Mesendoderm (in vitro differentiated cells): Measurements from ENCODE around the gene HCRT.

Experiments
- DNase-seq: peaks from one replicate; pipeline ENCODE4 v3.0.0; 2013
- H2AK5ac ChIP-seq: 2 replicates; pipeline ENCODE4 v1.6.1; 2013; ENCODE audit warnings: low read length, inconsistent platforms
- H2BK120ac ChIP-seq: 2 replicates; pipeline ENCODE4 v1.6.1; 2013; ENCODE audit warnings: low read depth, mild to moderate bottlenecking, low read length, moderate library complexity, mixed read lengths
- H2BK15ac ChIP-seq: replicated peaks from 2 replicates; pipeline ENCODE4 v1.6.1; 2013; ENCODE audit warnings: low read depth, mild to moderate bottlenecking, moderate library complexity
- H2BK5ac ChIP-seq: 2 replicates; pipeline ENCODE4 v1.6.1; 2013; ENCODE audit warnings: low read length, inconsistent platforms
- H3K18ac ChIP-seq: 2 replicates; pipeline ENCODE4 v1.6.1; 2013; ENCODE audit warnings: mild to moderate bottlenecking, low read length, mixed read lengths
- H3K23ac ChIP-seq: one replicate; pipeline ENCODE4 v1.6.1; 2013; ENCODE audit warnings: low read length
- H3K27ac ChIP-seq: 2 replicates; pipeline ENCODE4 v1.5.1; 2013; ENCODE audit warnings: low read depth, mild to moderate bottlenecking, inconsistent platforms, low read length, moderate library complexity
- H3K27me3 ChIP-seq: 2 replicates; pipeline ENCODE4 v1.6.1; 2013; ENCODE audit warnings: low read length, control low read depth, mild to moderate bottlenecking, inconsistent platforms; ENCODE audit not compliant: insufficient read depth, poor library complexity
- H3K36me3 ChIP-seq: 2 replicates; pipeline ENCODE4 v1.6.1; 2013; ENCODE audit warnings: low read length, inconsistent platforms; ENCODE audit not compliant: control insufficient read depth, insufficient read depth
- H3K4ac ChIP-seq: one replicate; pipeline ENCODE4 v1.6.1; 2013; ENCODE audit warnings: low read depth, mild to moderate bottlenecking, low read length, moderate library complexity
- H3K4me1 ChIP-seq: 2 replicates; pipeline ENCODE4 v1.6.1; 2013; ENCODE audit warnings: low read depth, low read length, inconsistent platforms; ENCODE audit not compliant: control insufficient read depth
- H3K4me2 ChIP-seq: 2 replicates; pipeline ENCODE4 v1.6.1; 2013; ENCODE audit warnings: low read length
- H3K4me3 ChIP-seq: 2 replicates; pipeline ENCODE4 v1.5.1; 2013; ENCODE audit warnings: mild to moderate bottlenecking, low read length
- H3K56ac ChIP-seq: one replicate; pipeline ENCODE4 v1.6.1; 2013; ENCODE audit warnings: low read length
- H3K79me1 ChIP-seq: 2 replicates; pipeline ENCODE4 v1.6.1; 2013; ENCODE audit warnings: low read length, inconsistent platforms
- H3K79me2 ChIP-seq: 2 replicates; pipeline ENCODE4 v1.6.1; 2013; ENCODE audit warnings: mild to moderate bottlenecking, low read length; ENCODE audit not compliant: control insufficient read depth, insufficient read depth
- H3K9ac ChIP-seq: 2 replicates; pipeline ENCODE4 v1.6.1; 2013; ENCODE audit warnings: low read length, inconsistent platforms
- H4K5ac ChIP-seq: one replicate; pipeline ENCODE4 v1.6.1; 2013; ENCODE audit warnings: low read length
- H4K8ac ChIP-seq: one replicate; pipeline ENCODE4 v1.6.1; 2013; ENCODE audit warnings: low read depth, mild to moderate bottlenecking, control low read depth, low read length, moderate library complexity
- WGBS: extraction: QIAGEN DNeasy Blood & Tissue Kit; methylation state at CpG from one replicate; pipeline ENCODE4 v1.1.7; 2013; ENCODE audit warnings: low lambda C conversion rate, missing lambda C conversion rate; ENCODE audit not compliant: insufficient coverage; ENCODE audit errors: extremely low coverage; 5-methylcytosine and 5-hydroxymethylcytosine counted together

The HCRT gene

GRCh38 chr17:42183741-42184711, 1.2 kb downstream of the HCRT start:
- H3K79me1 ChIP-seq, result no peaks in the 10 kb centered on the region
- peaks cover 6% of the 10 kb centered on the region for H3K27me3 ChIP-seq
- no peak overlapping the region for H3K27ac ChIP-seq

GRCh38 chr17:42182927-42183734, 2.1 kb downstream of the HCRT start:
- Histone ChIP-seq H3K18ac (no peak overlapping the region), H2BK120ac (no peak overlapping the region), H3K9ac (peak overlapping the region; percentile 63), H4K8ac (no peak overlapping the region), H4K5ac (no peak overlapping the region), H3K4ac (no peak overlapping the region), H3K4me2 (peak overlapping the region; percentile 52), H2AK5ac (no peak overlapping the region), H3K36me3 (no peaks in the 10 kb centered on the region), H2BK15ac (no peak overlapping the region), H3K79me1 (no peaks in the 10 kb centered on the region), H3K79me2 (no peaks in the 10 kb centered on the region), H3K4me1 (no peaks in the 10 kb centered on the region), H3K4me3 (no peak overlapping the region), H3K27ac (no peak overlapping the region), H2BK5ac (no peak overlapping the region), H3K23ac (no peak overlapping the region), H3K56ac (peak overlapping the region; percentile 80), H3K27me3 (peaks cover 6% of the 10 kb centered on the region)
- peak; percentile 60 for DNase-seq
- no CpG with 5 or more reads among the region's 9 CpGs for WGBS

More at GRCh38 chr17:42183741-42184711, 1.2 kb downstream of the HCRT start:
- H3K56ac ChIP-seq, result peak overlapping the region; percentile 80
- H3K4ac ChIP-seq, result no peak overlapping the region
- H4K8ac ChIP-seq, result no peak overlapping the region
- H3K4me3 ChIP-seq, result peak overlapping the region; percentile 53
- H2BK15ac ChIP-seq, result no peak overlapping the region
- no peak overlapping the region for H3K23ac ChIP-seq
- no peaks in the 10 kb centered on the region for H3K79me2 ChIP-seq
- H2BK5ac ChIP-seq, result no peak overlapping the region
- H2AK5ac ChIP-seq, result no peak overlapping the region
- peak overlapping the region; percentile 63 for H3K9ac ChIP-seq
- H3K4me2 ChIP-seq, result peak overlapping the region; percentile 52
- H3K18ac ChIP-seq, result no peak overlapping the region
- DNase-seq, result peak; percentile 85
- no peaks in the 10 kb centered on the region for H3K36me3 ChIP-seq
- WGBS, result no CpG with 5 or more reads among the region's 83 CpGs
- no peak overlapping the region for H4K5ac ChIP-seq
- no peaks in the 10 kb centered on the region for H3K4me1 ChIP-seq
- H2BK120ac ChIP-seq, result no peak overlapping the region

GRCh38 chr17:42181851-42182207, 3.4 kb downstream of the HCRT start:
- Histone ChIP-seq H3K18ac (no peak overlapping the region), H3K36me3 (no peaks in the 10 kb centered on the region), H3K56ac (no peak overlapping the region), H4K5ac (no peak overlapping the region), H3K4me2 (no peak overlapping the region), H3K9ac (no peak overlapping the region), H3K23ac (no peak overlapping the region), H2BK120ac (no peak overlapping the region), H2BK15ac (no peak overlapping the region), H2AK5ac (no peak overlapping the region), H3K4me1 (no peaks in the 10 kb centered on the region), H4K8ac (no peak overlapping the region), H3K4me3 (no peak overlapping the region), H3K27ac (no peak overlapping the region), H2BK5ac (no peak overlapping the region), H3K79me1 (no peaks in the 10 kb centered on the region), H3K79me2 (no peaks in the 10 kb centered on the region), H3K4ac (no peak overlapping the region), H3K27me3 (peaks cover 6% of the 10 kb centered on the region)
- no peak for DNase-seq
- no CpG with 5 or more reads among the region's 2 CpGs for WGBS

DNA sequence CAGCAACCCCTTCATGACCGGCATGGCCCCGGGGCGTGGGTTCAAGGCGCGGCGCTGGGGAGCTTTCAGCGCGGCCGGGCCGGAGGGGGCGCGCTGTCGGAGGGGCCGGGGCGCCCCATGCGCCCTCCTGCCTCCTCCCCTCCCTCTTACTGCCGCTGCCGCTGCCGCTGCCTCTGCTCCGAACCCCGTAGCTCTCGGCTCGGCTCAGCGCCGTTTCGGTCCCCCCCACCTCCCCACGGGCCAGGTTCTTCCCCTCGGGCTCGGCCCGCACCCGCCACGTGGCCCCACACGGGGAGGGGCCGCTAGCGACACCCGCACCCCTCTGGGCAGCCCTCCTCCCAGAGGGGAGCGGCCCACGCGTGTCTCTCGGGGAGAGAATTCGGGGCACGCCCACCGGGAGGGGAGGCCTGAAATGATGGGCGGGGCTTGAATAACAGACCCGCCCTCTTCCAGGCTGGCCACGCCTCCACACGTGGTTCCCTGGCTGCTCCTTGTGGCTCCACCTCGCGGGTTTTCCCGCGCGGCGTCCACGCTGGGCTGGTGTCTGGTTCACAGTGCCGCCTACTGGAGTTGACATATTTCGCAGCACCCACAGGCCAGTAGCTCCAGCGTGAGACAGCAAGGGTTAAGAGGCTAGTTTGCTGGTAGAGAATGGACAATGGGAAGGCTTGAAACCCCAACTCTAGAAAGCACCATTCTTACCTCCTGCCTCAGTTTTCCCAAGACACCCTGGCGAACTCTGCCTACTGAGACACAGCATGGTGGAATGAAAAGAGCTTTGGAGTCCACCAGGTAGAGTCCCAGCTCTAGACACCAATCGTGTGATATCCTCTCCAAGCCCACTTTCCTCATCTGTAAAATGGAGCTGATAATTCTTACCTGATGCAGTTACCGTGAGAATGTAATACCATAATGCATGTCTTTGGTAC, 4.1 kb downstream of the HCRT start, which contains the start of gene KCNH4:
KCNH4 (minus strand) TSS at position 221 of the 929 bp plus-strand sequence; CDS start at position 24, 197 bp downstream.
- no peak within 1 kb of the TSS for H2BK5ac ChIP-seq
- no peaks in the 10 kb centered on the region for H3K79me2 ChIP-seq
- H3K79me1 ChIP-seq, result no peaks in the 10 kb centered on the region
- H3K36me3 ChIP-seq, result no peaks in the 10 kb centered on the region
- H3K9ac ChIP-seq, result no peak within 1 kb of the TSS
- H3K4ac ChIP-seq, result no peak within 1 kb of the TSS
- no peak within 1 kb of the TSS for H4K5ac ChIP-seq
- H3K4me3 ChIP-seq, result no peak within 1 kb of the TSS
- peak within 1 kb of the TSS; percentile 48 for H3K4me2 ChIP-seq
- no peak within 1 kb of the TSS for H3K18ac ChIP-seq
- H3K56ac ChIP-seq, result no peak within 1 kb of the TSS
- no peak within 1 kb of the TSS for H4K8ac ChIP-seq
- no CpG with 5 or more reads among the region's 60 CpGs for WGBS
- no peaks in the 10 kb centered on the region for H3K4me1 ChIP-seq
- H3K27ac ChIP-seq, result no peak within 1 kb of the TSS
- DNase-seq, result peak; percentile 73
- H3K27me3 ChIP-seq, result peaks cover 6% of the 10 kb centered on the region
- no peak within 1 kb of the TSS for H3K23ac ChIP-seq
- no peak within 1 kb of the TSS for H2BK120ac ChIP-seq
- H2AK5ac ChIP-seq, result no peak within 1 kb of the TSS
- H2BK15ac ChIP-seq, result no peak within 1 kb of the TSS

GRCh38 chr17:42180411-42180921, 4.8 kb downstream of the HCRT start:
- Histone ChIP-seq H3K4me1 (no peaks in the 10 kb centered on the region), H3K27me3 (peaks cover 6% of the 10 kb centered on the region), H2BK120ac (no peak overlapping the region), H2AK5ac (no peak overlapping the region), H4K8ac (no peak overlapping the region), H3K36me3 (no peaks in the 10 kb centered on the region), H3K79me1 (no peaks in the 10 kb centered on the region), H3K27ac (no peak overlapping the region), H3K23ac (no peak overlapping the region), H4K5ac (no peak overlapping the region), H3K4me2 (peak overlapping the region; percentile 48), H3K56ac (no peak overlapping the region), H3K4me3 (no peak overlapping the region), H3K9ac (no peak overlapping the region), H3K4ac (no peak overlapping the region), H2BK15ac (no peak overlapping the region), H2BK5ac (no peak overlapping the region), H3K18ac (no peak overlapping the region), H3K79me2 (no peaks in the 10 kb centered on the region)
- WGBS, result no CpG with 5 or more reads among the region's 33 CpGs
- no peak for DNase-seq
